HepG2 (cell line): Measurements from ENCODE around the gene DMGDH. TPM values are rescaled to one million over a fixed set of nuclear protein-coding genes. Genes with fewer than 3 reads are reported as not detected.

Source experiments
- GABPB1 ChIP-seq: IDR thresholded peaks from 2 replicates; pipeline ENCODE4 v1.6.1; 2016; ENCODE audit warnings: mild to moderate bottlenecking, missing genetic modification reagents, moderate library complexity, missing compliant biosample characterization
- HHEX ChIP-seq: IDR thresholded peaks from 2 replicates; pipeline ENCODE4 v1.6.1; 2016; ENCODE audit warnings: control low read depth
- KLF15 ChIP-seq: sonication (generic); formaldehyde crosslinking; IDR thresholded peaks from 2 replicates; pipeline ENCODE4 v1.8.1; 2023; ENCODE audit warnings: borderline replicate concordance, mild to moderate bottlenecking, inconsistent platforms, missing genetic modification reagents, mixed read lengths
- MTF1 ChIP-seq: sonication (generic); formaldehyde crosslinking; IDR thresholded peaks from 2 replicates; pipeline ENCODE4 v1.5.0; 2020; ENCODE audit warnings: missing genetic modification reagents
- RBAK ChIP-seq: sonication (generic); formaldehyde crosslinking; IDR thresholded peaks from 2 replicates; pipeline ENCODE4 v1.5.1; 2020; ENCODE audit warnings: mild to moderate bottlenecking, missing genetic modification reagents
- SOX6 ChIP-seq, 2 experiments: fragments of 450-650 bp in 1 of 2; sonication (generic) in 1 of 2; formaldehyde crosslinking in 1 of 2; IDR thresholded peaks; 2 replicates each; pipeline versions ENCODE4 v1.4.0 to v1.6.1; 2017 to 2020; ENCODE audit warnings: antibody characterized with exemption in 1 of 2, mild to moderate bottlenecking in 1 of 2, missing genetic modification reagents in 1 of 2
- ZNF350 ChIP-seq: sonication (generic); formaldehyde crosslinking; IDR thresholded peaks from 2 replicates; pipeline ENCODE4 v1.4.0; 2020; ENCODE audit warnings: mild to moderate bottlenecking, low read depth, missing genetic modification reagents, borderline replicate concordance
- ZNF484 ChIP-seq: sonication (generic); formaldehyde crosslinking; IDR thresholded peaks from 2 replicates; pipeline ENCODE4 v1.5.1; 2020; ENCODE audit warnings: mild to moderate bottlenecking, low read depth, missing genetic modification reagents, borderline replicate concordance
- ZNF564 ChIP-seq: sonication (generic); formaldehyde crosslinking; IDR thresholded peaks from 2 replicates; pipeline ENCODE4 v1.8.1; 2023; ENCODE audit warnings: mild to moderate bottlenecking, missing genetic modification reagents
- ZNF703 ChIP-seq: sonication (generic); formaldehyde crosslinking; IDR thresholded peaks from 2 replicates; pipeline ENCODE4 v1.5.1; 2020; ENCODE audit warnings: missing genetic modification reagents, mild to moderate bottlenecking, moderate library complexity, borderline replicate concordance
- ZNF713 ChIP-seq: sonication (generic); formaldehyde crosslinking; IDR thresholded peaks from 2 replicates; pipeline ENCODE4 v1.4.0; 2020; ENCODE audit warnings: mild to moderate bottlenecking, missing genetic modification reagents
- polyA plus RNA-seq, 8 experiments: library from polyadenylated mRNA; depleted of rRNA in 3 of 8; stranded (reverse) in 7 of 8; unstranded in 1 of 8; fragments of >200 nt; fragmentation: Illumina TruSeq in 4 of 8; extraction: Trizol in 4 of 8; gene quantifications; 2 replicates each; pipeline versions ENCODE4 v1.2.1 to v1.2.3, GENCODE V29; 2011 to 2016; ENCODE audit warnings: low read depth in 4 of 8, missing spikeins in 1 of 8, mixed read lengths in 1 of 8; ENCODE audit not compliant: insufficient read depth in 1 of 8
- total RNA-seq, 5 experiments: library from RNA; depleted of rRNA; stranded (reverse); fragments of >200 nt; fragmentation: Illumina TruSeq; extraction: Trizol; gene quantifications; 2 replicates each; pipeline ENCODE4 v1.2.3, GENCODE V29; 2016; ENCODE audit warnings: low read depth in 1 of 5
- TF ChIP-seq, protein P1 (sequence below): sonication (generic); formaldehyde crosslinking; conservative IDR thresholded peaks from 2 replicates; pipeline ENCODE4 v1.4.0; 2020; ENCODE audit warnings: missing genetic modification reagents
- TF ChIP-seq, protein P2 (sequence below): IDR thresholded peaks from 2 replicates; pipeline ENCODE4 v1.6.1; 2012; ENCODE audit warnings: low read length, improper control_type of control experiment
- TF ChIP-seq, protein P3 (sequence below): sonication (generic); formaldehyde crosslinking; conservative IDR thresholded peaks from 2 replicates; pipeline ENCODE4 v1.8.0; 2022; ENCODE audit warnings: mild to moderate bottlenecking, moderate library complexity, missing genetic modification reagents
- TF ChIP-seq, protein P4 (sequence below): IDR thresholded peaks from 2 replicates; pipeline ENCODE4 v1.6.1; 2016; ENCODE audit warnings: mild to moderate bottlenecking
- TF ChIP-seq, protein P5 (sequence below): sonication (generic); formaldehyde crosslinking; conservative IDR thresholded peaks from 2 replicates; pipeline ENCODE4 v1.5.0; 2020; ENCODE audit warnings: missing genetic modification reagents
- TF ChIP-seq, protein P6 (sequence below): IDR thresholded peaks from 2 replicates; pipeline ENCODE4 v1.6.1; 2016; ENCODE audit warnings: control low read depth

The DMGDH gene
- total and polyA plus RNA-seq, 2 of the 13 experiments (the other 11 are each of a cell fraction or from before 2014, with no cell fraction given) = 3.6 to 7.9 TPM

DNA sequence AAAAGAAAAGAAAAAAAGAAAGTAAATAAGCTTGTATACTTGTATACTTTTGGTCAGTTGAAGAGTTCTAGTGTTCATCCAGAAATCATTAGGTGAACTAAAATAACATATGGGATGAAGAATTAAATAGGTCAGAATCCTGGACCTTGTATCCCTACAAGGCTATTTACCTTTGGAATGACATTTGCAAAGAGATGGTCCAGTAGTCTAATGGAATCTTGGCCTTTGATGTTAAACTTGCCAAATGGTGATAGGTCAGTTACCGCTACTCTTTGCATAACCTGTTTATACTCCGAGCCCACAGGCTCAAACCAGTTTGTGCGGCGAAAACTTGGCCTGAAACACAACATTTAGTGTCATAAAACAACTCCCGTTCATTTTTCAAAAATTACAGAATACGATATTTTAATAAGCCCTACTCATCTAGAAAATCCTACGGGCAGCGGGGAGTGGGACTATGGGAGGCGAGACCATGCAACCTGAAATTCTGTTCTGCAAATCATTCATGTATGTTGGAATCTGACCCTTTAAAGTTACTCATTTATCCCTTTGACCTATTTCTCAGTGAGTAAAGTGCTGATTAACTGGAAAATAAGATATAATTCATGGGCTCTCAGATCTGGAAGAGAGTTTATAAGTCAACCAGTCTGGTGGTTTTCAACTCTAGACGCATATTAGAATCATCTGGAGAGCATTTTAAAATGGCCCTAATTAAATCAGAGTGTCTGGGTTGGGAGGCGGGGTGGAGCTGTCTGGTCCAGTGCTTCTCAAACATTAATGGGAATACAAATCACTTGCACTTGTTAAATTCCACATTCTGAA is 38.6 kb downstream of the DMGDH start (continued):
- TF ChIP-seq, protein P1, sequence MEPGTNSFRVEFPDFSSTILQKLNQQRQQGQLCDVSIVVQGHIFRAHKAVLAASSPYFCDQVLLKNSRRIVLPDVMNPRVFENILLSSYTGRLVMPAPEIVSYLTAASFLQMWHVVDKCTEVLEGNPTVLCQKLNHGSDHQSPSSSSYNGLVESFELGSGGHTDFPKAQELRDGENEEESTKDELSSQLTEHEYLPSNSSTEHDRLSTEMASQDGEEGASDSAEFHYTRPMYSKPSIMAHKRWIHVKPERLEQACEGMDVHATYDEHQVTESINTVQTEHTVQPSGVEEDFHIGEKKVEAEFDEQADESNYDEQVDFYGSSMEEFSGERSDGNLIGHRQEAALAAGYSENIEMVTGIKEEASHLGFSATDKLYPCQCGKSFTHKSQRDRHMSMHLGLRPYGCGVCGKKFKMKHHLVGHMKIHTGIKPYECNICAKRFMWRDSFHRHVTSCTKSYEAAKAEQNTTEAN (CRISPR knock-in tag) = no peak; the same call in 1 of the 2 replicates
- TF ChIP-seq, protein P2, sequence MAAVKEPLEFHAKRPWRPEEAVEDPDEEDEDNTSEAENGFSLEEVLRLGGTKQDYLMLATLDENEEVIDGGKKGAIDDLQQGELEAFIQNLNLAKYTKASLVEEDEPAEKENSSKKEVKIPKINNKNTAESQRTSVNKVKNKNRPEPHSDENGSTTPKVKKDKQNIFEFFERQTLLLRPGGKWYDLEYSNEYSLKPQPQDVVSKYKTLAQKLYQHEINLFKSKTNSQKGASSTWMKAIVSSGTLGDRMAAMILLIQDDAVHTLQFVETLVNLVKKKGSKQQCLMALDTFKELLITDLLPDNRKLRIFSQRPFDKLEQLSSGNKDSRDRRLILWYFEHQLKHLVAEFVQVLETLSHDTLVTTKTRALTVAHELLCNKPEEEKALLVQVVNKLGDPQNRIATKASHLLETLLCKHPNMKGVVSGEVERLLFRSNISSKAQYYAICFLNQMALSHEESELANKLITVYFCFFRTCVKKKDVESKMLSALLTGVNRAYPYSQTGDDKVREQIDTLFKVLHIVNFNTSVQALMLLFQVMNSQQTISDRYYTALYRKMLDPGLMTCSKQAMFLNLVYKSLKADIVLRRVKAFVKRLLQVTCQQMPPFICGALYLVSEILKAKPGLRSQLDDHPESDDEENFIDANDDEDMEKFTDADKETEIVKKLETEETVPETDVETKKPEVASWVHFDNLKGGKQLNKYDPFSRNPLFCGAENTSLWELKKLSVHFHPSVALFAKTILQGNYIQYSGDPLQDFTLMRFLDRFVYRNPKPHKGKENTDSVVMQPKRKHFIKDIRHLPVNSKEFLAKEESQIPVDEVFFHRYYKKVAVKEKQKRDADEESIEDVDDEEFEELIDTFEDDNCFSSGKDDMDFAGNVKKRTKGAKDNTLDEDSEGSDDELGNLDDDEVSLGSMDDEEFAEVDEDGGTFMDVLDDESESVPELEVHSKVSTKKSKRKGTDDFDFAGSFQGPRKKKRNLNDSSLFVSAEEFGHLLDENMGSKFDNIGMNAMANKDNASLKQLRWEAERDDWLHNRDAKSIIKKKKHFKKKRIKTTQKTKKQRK = no peak
- TF ChIP-seq, protein P3, sequence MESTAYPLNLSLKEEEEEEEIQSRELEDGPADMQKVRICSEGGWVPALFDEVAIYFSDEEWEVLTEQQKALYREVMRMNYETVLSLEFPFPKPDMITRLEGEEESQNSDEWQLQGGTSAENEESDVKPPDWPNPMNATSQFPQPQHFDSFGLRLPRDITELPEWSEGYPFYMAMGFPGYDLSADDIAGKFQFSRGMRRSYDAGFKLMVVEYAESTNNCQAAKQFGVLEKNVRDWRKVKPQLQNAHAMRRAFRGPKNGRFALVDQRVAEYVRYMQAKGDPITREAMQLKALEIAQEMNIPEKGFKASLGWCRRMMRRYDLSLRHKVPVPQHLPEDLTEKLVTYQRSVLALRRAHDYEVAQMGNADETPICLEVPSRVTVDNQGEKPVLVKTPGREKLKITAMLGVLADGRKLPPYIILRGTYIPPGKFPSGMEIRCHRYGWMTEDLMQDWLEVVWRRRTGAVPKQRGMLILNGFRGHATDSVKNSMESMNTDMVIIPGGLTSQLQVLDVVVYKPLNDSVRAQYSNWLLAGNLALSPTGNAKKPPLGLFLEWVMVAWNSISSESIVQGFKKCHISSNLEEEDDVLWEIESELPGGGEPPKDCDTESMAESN = no peak
- TF ChIP-seq KLF15 (CRISPR knock-in tag) = no peak
- TF ChIP-seq RBAK (CRISPR knock-in tag) = no peak
- TF ChIP-seq, protein P4, sequence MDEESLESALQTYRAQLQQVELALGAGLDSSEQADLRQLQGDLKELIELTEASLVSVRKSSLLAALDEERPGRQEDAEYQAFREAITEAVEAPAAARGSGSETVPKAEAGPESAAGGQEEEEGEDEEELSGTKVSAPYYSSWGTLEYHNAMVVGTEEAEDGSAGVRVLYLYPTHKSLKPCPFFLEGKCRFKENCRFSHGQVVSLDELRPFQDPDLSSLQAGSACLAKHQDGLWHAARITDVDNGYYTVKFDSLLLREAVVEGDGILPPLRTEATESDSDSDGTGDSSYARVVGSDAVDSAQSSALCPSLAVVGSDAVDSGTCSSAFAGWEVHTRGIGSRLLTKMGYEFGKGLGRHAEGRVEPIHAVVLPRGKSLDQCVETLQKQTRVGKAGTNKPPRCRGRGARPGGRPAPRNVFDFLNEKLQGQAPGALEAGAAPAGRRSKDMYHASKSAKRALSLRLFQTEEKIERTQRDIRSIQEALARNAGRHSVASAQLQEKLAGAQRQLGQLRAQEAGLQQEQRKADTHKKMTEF (CRISPR knock-in tag) = peak; percentile 31; the same call in 1 of the 2 replicates
- no peak for TF ChIP-seq ZNF564
- TF ChIP-seq MTF1 = no peak
- TF ChIP-seq ZNF703 (CRISPR knock-in tag) = no peak
- TF ChIP-seq SOX6 (IDR thresholded peaks at IDR 0.05) = no peak
- TF ChIP-seq SOX6 (CRISPR knock-in tag; IDR thresholded peaks at IDR 0.05) = peak; percentile 28; the same call in 1 of the 2 replicates
- no peak for TF ChIP-seq ZNF484 (CRISPR knock-in tag)
- TF ChIP-seq ZNF713 (CRISPR knock-in tag) = no peak
- TF ChIP-seq, protein P5, sequence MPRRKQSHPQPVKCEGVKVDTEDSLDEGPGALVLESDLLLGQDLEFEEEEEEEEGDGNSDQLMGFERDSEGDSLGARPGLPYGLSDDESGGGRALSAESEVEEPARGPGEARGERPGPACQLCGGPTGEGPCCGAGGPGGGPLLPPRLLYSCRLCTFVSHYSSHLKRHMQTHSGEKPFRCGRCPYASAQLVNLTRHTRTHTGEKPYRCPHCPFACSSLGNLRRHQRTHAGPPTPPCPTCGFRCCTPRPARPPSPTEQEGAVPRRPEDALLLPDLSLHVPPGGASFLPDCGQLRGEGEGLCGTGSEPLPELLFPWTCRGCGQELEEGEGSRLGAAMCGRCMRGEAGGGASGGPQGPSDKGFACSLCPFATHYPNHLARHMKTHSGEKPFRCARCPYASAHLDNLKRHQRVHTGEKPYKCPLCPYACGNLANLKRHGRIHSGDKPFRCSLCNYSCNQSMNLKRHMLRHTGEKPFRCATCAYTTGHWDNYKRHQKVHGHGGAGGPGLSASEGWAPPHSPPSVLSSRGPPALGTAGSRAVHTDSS (CRISPR knock-in tag) = no peak
- TF ChIP-seq GABPB1 (CRISPR knock-in tag) = no peak
- no peak for TF ChIP-seq ZNF350 (CRISPR knock-in tag)
- TF ChIP-seq, protein P6, sequence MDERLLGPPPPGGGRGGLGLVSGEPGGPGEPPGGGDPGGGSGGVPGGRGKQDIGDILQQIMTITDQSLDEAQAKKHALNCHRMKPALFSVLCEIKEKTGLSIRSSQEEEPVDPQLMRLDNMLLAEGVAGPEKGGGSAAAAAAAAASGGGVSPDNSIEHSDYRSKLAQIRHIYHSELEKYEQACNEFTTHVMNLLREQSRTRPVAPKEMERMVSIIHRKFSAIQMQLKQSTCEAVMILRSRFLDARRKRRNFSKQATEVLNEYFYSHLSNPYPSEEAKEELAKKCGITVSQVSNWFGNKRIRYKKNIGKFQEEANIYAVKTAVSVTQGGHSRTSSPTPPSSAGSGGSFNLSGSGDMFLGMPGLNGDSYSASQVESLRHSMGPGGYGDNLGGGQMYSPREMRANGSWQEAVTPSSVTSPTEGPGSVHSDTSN = no peak
- peak; percentile 47; the same call in 1 of the 2 replicates for TF ChIP-seq HHEX
